HepG2 (cell line): ENCODE measurements around the gene CFAP100. TPM values are rescaled to one million over a fixed set of nuclear protein-coding genes. Genes with fewer than 3 reads are reported as not detected.

ENCODE experiments used
- ERF ChIP-seq: IDR thresholded peaks from 2 replicates; pipeline ENCODE4 v1.6.1; 2018; ENCODE audit warnings: missing biosample characterization, missing genetic modification reagents
- FOSL2 ChIP-seq: sonication (generic); formaldehyde crosslinking; IDR thresholded peaks from 2 replicates; pipeline ENCODE4 v1.4.0; 2020; ENCODE audit warnings: missing genetic modification reagents
- KDM4B ChIP-seq: sonication (generic); formaldehyde crosslinking; IDR thresholded peaks from 2 replicates; pipeline ENCODE4 v1.4.0; 2020; ENCODE audit warnings: missing genetic modification reagents
- MIER2 ChIP-seq: IDR thresholded peaks from 2 replicates; pipeline ENCODE4 v1.6.1; 2016; ENCODE audit warnings: missing biosample characterization, missing genetic modification reagents
- NR2F6 ChIP-seq, 2 experiments: IDR thresholded peaks; 2 replicates each; pipeline ENCODE4 v1.6.1; 2016; ENCODE audit warnings: antibody characterized with exemption in 1 of 2, mild to moderate bottlenecking in 1 of 2
- SRSF4 ChIP-seq: fragments of 200-400 bp; formaldehyde crosslinking; IDR thresholded peaks from one replicate; pipeline ENCODE4 v1.6.1; 2018; ENCODE audit warnings: mild to moderate bottlenecking, low read depth, low read length, moderate library complexity; ENCODE audit not compliant: poor library complexity, severe bottlenecking
- TBL1XR1 ChIP-seq: fragments of 150-350 bp; IDR thresholded peaks from 2 replicates; pipeline ENCODE4 v1.6.1; 2014; ENCODE audit warnings: borderline replicate concordance, low read length; ENCODE audit not compliant: partially characterized antibody
- WIZ ChIP-seq: sonication (generic); formaldehyde crosslinking; IDR thresholded peaks from 2 replicates; pipeline ENCODE4 v1.5.1; 2020; ENCODE audit warnings: mild to moderate bottlenecking, missing genetic modification reagents
- ZFP36L1 ChIP-seq: sonication (generic); formaldehyde crosslinking; IDR thresholded peaks from 2 replicates; pipeline ENCODE4 v1.8.0; 2022; ENCODE audit warnings: mild to moderate bottlenecking, missing genetic modification reagents, moderate library complexity
- ZMYM2 ChIP-seq: sonication (generic); formaldehyde crosslinking; IDR thresholded peaks from 2 replicates; pipeline ENCODE4 v1.8.0; 2022; ENCODE audit warnings: mild to moderate bottlenecking, missing genetic modification reagents
- ZNF20 ChIP-seq: sonication (generic); formaldehyde crosslinking; IDR thresholded peaks from 2 replicates; pipeline ENCODE4 v1.4.0; 2020; ENCODE audit warnings: mild to moderate bottlenecking, moderate library complexity, missing genetic modification reagents
- ZNF282 ChIP-seq: fragments of 450-650 bp; IDR thresholded peaks from 2 replicates; pipeline ENCODE4 v1.6.1; 2018; ENCODE audit not compliant: partially characterized antibody
- ZNF441 ChIP-seq: sonication (generic); formaldehyde crosslinking; IDR thresholded peaks from 2 replicates; pipeline ENCODE4 v1.7.0; 2021; ENCODE audit warnings: missing genetic modification reagents, borderline replicate concordance
- ZNF564 ChIP-seq: sonication (generic); formaldehyde crosslinking; IDR thresholded peaks from 2 replicates; pipeline ENCODE4 v1.8.1; 2023; ENCODE audit warnings: mild to moderate bottlenecking, missing genetic modification reagents
- ZNF749 ChIP-seq: sonication (generic); formaldehyde crosslinking; IDR thresholded peaks from 2 replicates; pipeline ENCODE4 v1.8.0; 2022; ENCODE audit warnings: mild to moderate bottlenecking, missing genetic modification reagents, moderate library complexity, borderline replicate concordance
- polyA plus RNA-seq, 8 experiments: library from polyadenylated mRNA; depleted of rRNA in 3 of 8; stranded (reverse) in 7 of 8; unstranded in 1 of 8; fragments of >200 nt; fragmentation: Illumina TruSeq in 4 of 8; extraction: Trizol in 4 of 8; gene quantifications; 2 replicates each; pipeline versions ENCODE4 v1.2.1 to v1.2.3, GENCODE V29; 2011 to 2016; ENCODE audit warnings: low read depth in 4 of 8, missing spikeins in 1 of 8, mixed read lengths in 1 of 8; ENCODE audit not compliant: insufficient read depth in 1 of 8
- total RNA-seq, 5 experiments: library from RNA; depleted of rRNA; stranded (reverse); fragments of >200 nt; fragmentation: Illumina TruSeq; extraction: Trizol; gene quantifications; 2 replicates each; pipeline ENCODE4 v1.2.3, GENCODE V29; 2016; ENCODE audit warnings: low read depth in 1 of 5
- TF ChIP-seq, protein P1 (sequence below): sonication (generic); formaldehyde crosslinking; IDR thresholded peaks from 2 replicates; pipeline ENCODE4 v1.8.1; 2023; ENCODE audit warnings: mild to moderate bottlenecking, inconsistent platforms, moderate library complexity, missing genetic modification reagents, borderline replicate concordance
- TF ChIP-seq, protein P2 (sequence below): sonication (generic); formaldehyde crosslinking; IDR thresholded peaks from 2 replicates; pipeline ENCODE4 v1.4.0; 2020; ENCODE audit warnings: missing genetic modification reagents, borderline replicate concordance
- TF ChIP-seq, protein P3 (sequence below): sonication (generic); formaldehyde crosslinking; IDR thresholded peaks from 2 replicates; pipeline ENCODE4 v1.9.0; 2021; ENCODE audit warnings: missing genetic modification reagents, borderline replicate concordance
- TF ChIP-seq, protein P4 (sequence below): sonication (generic); formaldehyde crosslinking; IDR thresholded peaks from 2 replicates; pipeline ENCODE4 v1.5.1; 2020; ENCODE audit warnings: mild to moderate bottlenecking, missing genetic modification reagents, moderate library complexity

CFAP100 gene
- total and polyA plus RNA-seq, 2 of the 13 experiments (the other 11 are each of a cell fraction or from before 2014, with no cell fraction given) = 0.32 TPM; not detected in 1

DNA sequence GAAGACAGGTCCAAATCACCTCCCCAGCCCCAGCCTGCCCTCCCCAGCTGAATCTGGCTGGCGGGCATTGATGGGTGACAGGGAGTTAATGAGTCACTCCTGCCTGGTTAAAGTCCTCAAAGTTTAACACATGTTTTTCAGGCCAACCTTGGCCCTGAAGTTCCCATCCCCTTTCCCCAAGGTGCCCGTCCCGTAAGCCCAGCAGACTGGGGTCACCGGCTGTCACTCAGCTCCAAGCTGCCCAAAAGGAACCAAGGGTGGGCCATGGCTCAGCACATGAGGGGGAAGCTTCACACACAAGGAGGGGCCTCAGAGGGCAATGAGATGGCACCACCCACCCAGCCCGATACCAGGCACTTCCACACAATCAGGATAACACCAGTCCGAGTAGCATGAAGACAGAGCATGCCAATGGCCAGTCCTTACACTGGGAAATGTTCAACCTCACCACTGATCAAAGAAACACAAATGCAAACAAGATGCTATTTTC lies 27.3 kb upstream of the CFAP100 start (continued):
- TF ChIP-seq, protein P1, sequence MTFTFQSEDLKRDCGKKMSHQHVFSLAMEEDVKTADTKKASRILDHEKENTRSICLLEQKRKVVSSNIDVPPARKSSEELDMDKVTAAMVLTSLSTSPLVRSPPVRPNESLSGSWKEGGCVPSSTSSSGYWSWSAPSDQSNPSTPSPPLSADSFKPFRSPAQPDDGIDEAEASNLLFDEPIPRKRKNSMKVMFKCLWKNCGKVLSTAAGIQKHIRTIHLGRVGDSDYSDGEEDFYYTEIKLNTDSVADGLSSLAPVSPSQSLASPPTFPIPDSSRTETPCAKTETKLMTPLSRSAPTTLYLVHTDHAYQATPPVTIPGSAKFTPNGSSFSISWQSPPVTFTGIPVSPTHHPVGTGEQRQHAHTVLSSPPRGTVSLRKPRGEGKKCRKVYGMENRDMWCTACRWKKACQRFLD (CRISPR knock-in tag) = no peak
- TF ChIP-seq SRSF4 (no peak), KDM4B (CRISPR knock-in tag) (no peak), ZMYM2 (CRISPR knock-in tag) (no peak), MIER2 (CRISPR knock-in tag) (0 out of 2 replicates have a peak, but pooled peaks have one; percentile 15), TBL1XR1 (no peak), ZNF749 (CRISPR knock-in tag) (no peak), WIZ (CRISPR knock-in tag) (no peak), ZNF282 (no peak), ZNF20 (CRISPR knock-in tag) (no peak), ZNF564 (CRISPR knock-in tag) (no peak), NR2F6 (IDR thresholded peaks at IDR 0.05) (no peak), NR2F6 (CRISPR knock-in tag; IDR thresholded peaks at IDR 0.05) (peak; percentile 35; the same call in 1 of the 2 replicates), ERF (CRISPR knock-in tag) (0 out of 2 replicates have a peak, but pooled peaks have one; percentile 42), ZFP36L1 (CRISPR knock-in tag) (no peak), FOSL2 (peak; percentile 87), ZNF441 (CRISPR knock-in tag) (no peak)
- TF ChIP-seq, protein P2, sequence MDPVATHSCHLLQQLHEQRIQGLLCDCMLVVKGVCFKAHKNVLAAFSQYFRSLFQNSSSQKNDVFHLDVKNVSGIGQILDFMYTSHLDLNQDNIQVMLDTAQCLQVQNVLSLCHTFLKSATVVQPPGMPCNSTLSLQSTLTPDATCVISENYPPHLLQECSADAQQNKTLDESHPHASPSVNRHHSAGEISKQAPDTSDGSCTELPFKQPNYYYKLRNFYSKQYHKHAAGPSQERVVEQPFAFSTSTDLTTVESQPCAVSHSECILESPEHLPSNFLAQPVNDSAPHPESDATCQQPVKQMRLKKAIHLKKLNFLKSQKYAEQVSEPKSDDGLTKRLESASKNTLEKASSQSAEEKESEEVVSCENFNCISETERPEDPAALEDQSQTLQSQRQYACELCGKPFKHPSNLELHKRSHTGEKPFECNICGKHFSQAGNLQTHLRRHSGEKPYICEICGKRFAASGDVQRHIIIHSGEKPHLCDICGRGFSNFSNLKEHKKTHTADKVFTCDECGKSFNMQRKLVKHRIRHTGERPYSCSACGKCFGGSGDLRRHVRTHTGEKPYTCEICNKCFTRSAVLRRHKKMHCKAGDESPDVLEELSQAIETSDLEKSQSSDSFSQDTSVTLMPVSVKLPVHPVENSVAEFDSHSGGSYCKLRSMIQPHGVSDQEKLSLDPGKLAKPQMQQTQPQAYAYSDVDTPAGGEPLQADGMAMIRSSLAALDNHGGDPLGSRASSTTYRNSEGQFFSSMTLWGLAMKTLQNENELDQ (CRISPR knock-in tag) = no peak
- TF ChIP-seq, protein P3, sequence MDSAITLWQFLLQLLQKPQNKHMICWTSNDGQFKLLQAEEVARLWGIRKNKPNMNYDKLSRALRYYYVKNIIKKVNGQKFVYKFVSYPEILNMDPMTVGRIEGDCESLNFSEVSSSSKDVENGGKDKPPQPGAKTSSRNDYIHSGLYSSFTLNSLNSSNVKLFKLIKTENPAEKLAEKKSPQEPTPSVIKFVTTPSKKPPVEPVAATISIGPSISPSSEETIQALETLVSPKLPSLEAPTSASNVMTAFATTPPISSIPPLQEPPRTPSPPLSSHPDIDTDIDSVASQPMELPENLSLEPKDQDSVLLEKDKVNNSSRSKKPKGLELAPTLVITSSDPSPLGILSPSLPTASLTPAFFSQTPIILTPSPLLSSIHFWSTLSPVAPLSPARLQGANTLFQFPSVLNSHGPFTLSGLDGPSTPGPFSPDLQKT (CRISPR knock-in tag) = no peak
- TF ChIP-seq, protein P4, sequence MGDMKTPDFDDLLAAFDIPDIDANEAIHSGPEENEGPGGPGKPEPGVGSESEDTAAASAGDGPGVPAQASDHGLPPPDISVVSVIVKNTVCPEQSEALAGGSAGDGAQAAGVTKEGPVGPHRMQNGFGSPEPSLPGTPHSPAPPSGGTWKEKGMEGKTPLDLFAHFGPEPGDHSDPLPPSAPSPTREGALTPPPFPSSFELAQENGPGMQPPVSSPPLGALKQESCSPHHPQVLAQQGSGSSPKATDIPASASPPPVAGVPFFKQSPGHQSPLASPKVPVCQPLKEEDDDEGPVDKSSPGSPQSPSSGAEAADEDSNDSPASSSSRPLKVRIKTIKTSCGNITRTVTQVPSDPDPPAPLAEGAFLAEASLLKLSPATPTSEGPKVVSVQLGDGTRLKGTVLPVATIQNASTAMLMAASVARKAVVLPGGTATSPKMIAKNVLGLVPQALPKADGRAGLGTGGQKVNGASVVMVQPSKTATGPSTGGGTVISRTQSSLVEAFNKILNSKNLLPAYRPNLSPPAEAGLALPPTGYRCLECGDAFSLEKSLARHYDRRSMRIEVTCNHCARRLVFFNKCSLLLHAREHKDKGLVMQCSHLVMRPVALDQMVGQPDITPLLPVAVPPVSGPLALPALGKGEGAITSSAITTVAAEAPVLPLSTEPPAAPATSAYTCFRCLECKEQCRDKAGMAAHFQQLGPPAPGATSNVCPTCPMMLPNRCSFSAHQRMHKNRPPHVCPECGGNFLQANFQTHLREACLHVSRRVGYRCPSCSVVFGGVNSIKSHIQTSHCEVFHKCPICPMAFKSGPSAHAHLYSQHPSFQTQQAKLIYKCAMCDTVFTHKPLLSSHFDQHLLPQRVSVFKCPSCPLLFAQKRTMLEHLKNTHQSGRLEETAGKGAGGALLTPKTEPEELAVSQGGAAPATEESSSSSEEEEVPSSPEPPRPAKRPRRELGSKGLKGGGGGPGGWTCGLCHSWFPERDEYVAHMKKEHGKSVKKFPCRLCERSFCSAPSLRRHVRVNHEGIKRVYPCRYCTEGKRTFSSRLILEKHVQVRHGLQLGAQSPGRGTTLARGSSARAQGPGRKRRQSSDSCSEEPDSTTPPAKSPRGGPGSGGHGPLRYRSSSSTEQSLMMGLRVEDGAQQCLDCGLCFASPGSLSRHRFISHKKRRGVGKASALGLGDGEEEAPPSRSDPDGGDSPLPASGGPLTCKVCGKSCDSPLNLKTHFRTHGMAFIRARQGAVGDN (CRISPR knock-in tag) = peak; percentile 53
